HEK293 (cell line): ENCODE data around the gene KHSRP.

Experiments used
- CTCF ChIA-PET: fragments of 350-600 bp; formaldehyde crosslinking; extraction: SDS; loops from one replicate; lab custom pipeline; 2021; ENCODE audit warnings: antibody characterized with exemption; lab: Yijun Ruan, JAX
- POLR2A ChIA-PET: fragments of 300-600 bp; formaldehyde crosslinking; extraction: SDS; loops from one replicate; lab custom pipeline; 2020; ENCODE audit warnings: antibody characterized with exemption, inconsistent platforms; lab: Yijun Ruan, JAX
- H3K27ac ChIP-seq: fragments of 200-500 bp; sonication (Bioruptor generic); 2 replicates; pipeline ENCODE4 v1.5.1; 2014; ENCODE audit warnings: low read depth, low read length, control low read depth, inconsistent platforms; ENCODE audit errors: extremely low read depth
- H3K36me3 ChIP-seq, 2 experiments: fragments of 200-500 bp in 1 of 2; sonication (Bioruptor generic) in 1 of 2; 1 replicate in 1 of 2; 2 replicates in 1 of 2; pipeline ENCODE4 v1.5.1; 2014 to 2017; ENCODE audit warnings: inconsistent platforms in 2 of 2, low read length in 2 of 2; ENCODE audit not compliant: control insufficient read depth in 2 of 2, insufficient read depth in 1 of 2
- H3K4me1 ChIP-seq: fragments of 200-500 bp; sonication (Bioruptor generic); 2 replicates; pipeline ENCODE4 v1.5.1; 2014; ENCODE audit warnings: mild to moderate bottlenecking, low read length, inconsistent platforms; ENCODE audit not compliant: control insufficient read depth, insufficient read depth
- H3K4me3 ChIP-seq: 2 replicates; pipeline ENCODE4 v1.5.1; 2011; ENCODE audit warnings: low read depth, mild to moderate bottlenecking, control low read depth, low read length, moderate library complexity
- H3K9me3 ChIP-seq: fragments of 200-500 bp; sonication (Bioruptor generic); 2 replicates; pipeline ENCODE4 v1.5.1; 2014; ENCODE audit warnings: low read depth, low read length, inconsistent platforms; ENCODE audit not compliant: control insufficient read depth, insufficient read depth
- HOXD13 ChIP-seq: sonication (generic); formaldehyde crosslinking; IDR thresholded peaks from 2 replicates; pipeline ENCODE4 v1.8.0; 2022; ENCODE audit warnings: missing genetic modification reagents, borderline replicate concordance
- PBX3 ChIP-seq: sonication (generic); formaldehyde crosslinking; IDR thresholded peaks from 2 replicates; pipeline ENCODE4 v1.8.1; 2022; ENCODE audit warnings: mild to moderate bottlenecking, moderate library complexity, missing genetic modification reagents
- PRDM2 ChIP-seq: fragments of 450-650 bp; formaldehyde crosslinking; IDR thresholded peaks from 2 replicates; pipeline ENCODE4 v1.5.1; 2016; ENCODE audit warnings: missing biosample characterization, missing genetic modification characterization, borderline replicate concordance
- SCRT2 ChIP-seq: fragments of 450-650 bp; formaldehyde crosslinking; IDR thresholded peaks from 2 replicates; pipeline ENCODE4 v1.5.1; 2016; ENCODE audit warnings: missing biosample characterization, missing genetic modification characterization
- SP2 ChIP-seq: fragments of 450-650 bp; formaldehyde crosslinking; IDR thresholded peaks from 2 replicates; pipeline ENCODE4 v1.5.1; 2016; ENCODE audit warnings: missing biosample characterization, missing genetic modification characterization
- ZBTB17 ChIP-seq: fragments of 450-650 bp; formaldehyde crosslinking; IDR thresholded peaks from 2 replicates; pipeline ENCODE4 v1.5.1; 2016; ENCODE audit warnings: missing biosample characterization, missing genetic modification characterization
- ZBTB26 ChIP-seq: fragments of 450-650 bp; formaldehyde crosslinking; optimal IDR thresholded peaks from 2 replicates; pipeline ENCODE3; 2016; ENCODE audit warnings: missing biosample characterization, mild to moderate bottlenecking, missing genetic modification characterization
- ZBTB48 ChIP-seq: fragments of 450-650 bp; formaldehyde crosslinking; IDR thresholded peaks from 2 replicates; pipeline ENCODE4 v1.5.1; 2016; ENCODE audit warnings: missing biosample characterization, missing genetic modification characterization
- ZNF26 ChIP-seq: fragments of 450-650 bp; formaldehyde crosslinking; IDR thresholded peaks from 2 replicates; pipeline ENCODE4 v1.5.1; 2016; ENCODE audit warnings: missing biosample characterization, missing genetic modification characterization
- ZNF394 ChIP-seq: fragments of 450-650 bp; formaldehyde crosslinking; IDR thresholded peaks from 2 replicates; pipeline ENCODE4 v1.5.1; 2016; ENCODE audit warnings: missing biosample characterization, missing genetic modification characterization, mild to moderate bottlenecking, moderate library complexity, borderline replicate concordance
- ZNF398 ChIP-seq: fragments of 450-650 bp; formaldehyde crosslinking; IDR thresholded peaks from 2 replicates; pipeline ENCODE4 v1.5.1; 2017; ENCODE audit warnings: missing biosample characterization, missing genetic modification characterization
- ZNF488 ChIP-seq: fragments of 450-650 bp; formaldehyde crosslinking; IDR thresholded peaks from 2 replicates; pipeline ENCODE4 v1.5.1; 2016; ENCODE audit warnings: missing biosample characterization, missing genetic modification characterization
- ZNF600 ChIP-seq: fragments of 450-650 bp; formaldehyde crosslinking; IDR thresholded peaks from 2 replicates; pipeline ENCODE4 v1.5.1; 2016; ENCODE audit warnings: missing biosample characterization, missing genetic modification characterization
- ZNF76 ChIP-seq: fragments of 450-650 bp; formaldehyde crosslinking; IDR thresholded peaks from 2 replicates; pipeline ENCODE4; 2016; ENCODE audit warnings: low read depth, missing biosample characterization, missing genetic modification characterization, borderline replicate concordance
- TF ChIP-seq, protein P1 (sequence below): fragments of 450-650 bp; formaldehyde crosslinking; IDR thresholded peaks from 2 replicates; pipeline ENCODE4 v1.5.1; 2016; ENCODE audit warnings: missing biosample characterization, missing genetic modification characterization
- TF ChIP-seq, protein P2 (sequence below): fragments of 450-650 bp; formaldehyde crosslinking; IDR thresholded peaks from 2 replicates; pipeline ENCODE4 v1.5.1; 2016; ENCODE audit warnings: missing biosample characterization, missing genetic modification characterization
- TF ChIP-seq, protein P3 (sequence below): fragments of 450-650 bp; formaldehyde crosslinking; IDR thresholded peaks from 2 replicates; pipeline ENCODE4 v1.5.1; 2016; ENCODE audit warnings: missing biosample characterization, missing genetic modification characterization

The KHSRP gene

DNA sequence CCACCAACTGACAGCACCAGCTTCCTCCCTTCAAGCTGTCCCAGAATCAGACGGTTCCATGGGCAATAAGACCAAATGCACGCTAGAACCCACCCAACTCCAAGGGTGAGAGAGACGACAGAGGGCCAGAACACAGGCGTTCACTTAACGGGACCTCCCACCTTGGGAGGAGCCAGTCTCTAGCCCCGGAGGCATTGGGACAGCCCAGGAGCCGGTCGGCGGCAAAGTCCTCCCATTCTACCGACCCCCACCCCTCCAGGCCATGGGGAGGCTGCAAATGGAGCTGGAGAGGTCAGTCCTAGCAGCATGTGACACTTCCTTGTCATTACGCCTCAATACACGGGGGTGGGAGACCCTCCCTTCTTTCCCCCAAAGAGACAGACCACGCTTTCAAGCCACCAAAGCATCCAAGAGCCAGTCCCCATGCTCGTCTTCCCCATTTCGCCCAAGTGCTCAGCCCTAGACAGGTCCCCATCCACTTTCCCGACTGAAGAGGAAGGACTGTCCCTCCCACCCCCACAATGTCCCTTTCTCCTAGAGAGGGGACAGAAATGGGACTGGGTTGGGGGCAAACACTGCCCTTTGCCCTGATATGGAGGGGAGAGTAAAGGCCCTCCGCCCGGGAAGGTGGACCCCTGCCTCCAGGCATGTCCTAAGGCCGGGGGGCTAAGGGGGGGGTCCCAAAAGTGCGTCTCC, 964 bp downstream of the KHSRP start:
- Histone ChIP-seq H3K36me3 (peaks cover 10 to 48% of the 10 kb centered on the region in 2 experiments), H3K4me3 (peak overlapping the region; percentile 84), H3K9me3 (no peaks in the 10 kb centered on the region), H3K27ac (peak overlapping the region; percentile 79), H3K4me1 (peaks cover 7% of the 10 kb centered on the region)
- CTCF ChIA-PET = no interaction called here
- POLR2A ChIA-PET = interaction anchor here (0.6 to 1.5 kb wide), 4 partner anchors 36 to 107 kb away, joined by 3 to 7 read pairs (median 3); partner anchors contain the start of genes ALKBH7, SLC25A23 and TNFSF9
- TF ChIP-seq ZBTB26 (tag by site-specific recombination) (peak; percentile 21), ZNF26 (tag by site-specific recombination) (no peak), ZNF394 (tag by site-specific recombination) (no peak), ZNF76 (tag by site-specific recombination) (peak; percentile 19; the same call in 1 of the 2 replicates), ZNF398 (peak; percentile 70), ZBTB17 (no peak), SCRT2 (tag by site-specific recombination) (no peak), PRDM2 (tag by site-specific recombination) (no peak), SP2 (tag by site-specific recombination) (peak; percentile 86), PBX3 (CRISPR knock-in tag) (no peak), ZNF600 (tag by site-specific recombination) (0 out of 2 replicates have a peak, but pooled peaks have one; percentile 20), HOXD13 (no peak), ZBTB48 (peak; percentile 10; the same call in 1 of the 2 replicates), ZNF488 (tag by site-specific recombination) (no peak)
- TF ChIP-seq, protein P1, sequence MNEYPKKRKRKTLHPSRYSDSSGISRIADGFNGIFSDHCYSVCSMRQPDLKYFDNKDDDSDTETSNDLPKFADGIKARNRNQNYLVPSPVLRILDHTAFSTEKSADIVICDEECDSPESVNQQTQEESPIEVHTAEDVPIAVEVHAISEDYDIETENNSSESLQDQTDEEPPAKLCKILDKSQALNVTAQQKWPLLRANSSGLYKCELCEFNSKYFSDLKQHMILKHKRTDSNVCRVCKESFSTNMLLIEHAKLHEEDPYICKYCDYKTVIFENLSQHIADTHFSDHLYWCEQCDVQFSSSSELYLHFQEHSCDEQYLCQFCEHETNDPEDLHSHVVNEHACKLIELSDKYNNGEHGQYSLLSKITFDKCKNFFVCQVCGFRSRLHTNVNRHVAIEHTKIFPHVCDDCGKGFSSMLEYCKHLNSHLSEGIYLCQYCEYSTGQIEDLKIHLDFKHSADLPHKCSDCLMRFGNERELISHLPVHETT = no peak
- TF ChIP-seq, protein P2, sequence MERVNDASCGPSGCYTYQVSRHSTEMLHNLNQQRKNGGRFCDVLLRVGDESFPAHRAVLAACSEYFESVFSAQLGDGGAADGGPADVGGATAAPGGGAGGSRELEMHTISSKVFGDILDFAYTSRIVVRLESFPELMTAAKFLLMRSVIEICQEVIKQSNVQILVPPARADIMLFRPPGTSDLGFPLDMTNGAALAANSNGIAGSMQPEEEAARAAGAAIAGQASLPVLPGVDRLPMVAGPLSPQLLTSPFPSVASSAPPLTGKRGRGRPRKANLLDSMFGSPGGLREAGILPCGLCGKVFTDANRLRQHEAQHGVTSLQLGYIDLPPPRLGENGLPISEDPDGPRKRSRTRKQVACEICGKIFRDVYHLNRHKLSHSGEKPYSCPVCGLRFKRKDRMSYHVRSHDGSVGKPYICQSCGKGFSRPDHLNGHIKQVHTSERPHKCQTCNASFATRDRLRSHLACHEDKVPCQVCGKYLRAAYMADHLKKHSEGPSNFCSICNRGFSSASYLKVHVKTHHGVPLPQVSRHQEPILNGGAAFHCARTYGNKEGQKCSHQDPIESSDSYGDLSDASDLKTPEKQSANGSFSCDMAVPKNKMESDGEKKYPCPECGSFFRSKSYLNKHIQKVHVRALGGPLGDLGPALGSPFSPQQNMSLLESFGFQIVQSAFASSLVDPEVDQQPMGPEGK (tag by site-specific recombination) = peak; percentile 74
- TF ChIP-seq, protein P3, sequence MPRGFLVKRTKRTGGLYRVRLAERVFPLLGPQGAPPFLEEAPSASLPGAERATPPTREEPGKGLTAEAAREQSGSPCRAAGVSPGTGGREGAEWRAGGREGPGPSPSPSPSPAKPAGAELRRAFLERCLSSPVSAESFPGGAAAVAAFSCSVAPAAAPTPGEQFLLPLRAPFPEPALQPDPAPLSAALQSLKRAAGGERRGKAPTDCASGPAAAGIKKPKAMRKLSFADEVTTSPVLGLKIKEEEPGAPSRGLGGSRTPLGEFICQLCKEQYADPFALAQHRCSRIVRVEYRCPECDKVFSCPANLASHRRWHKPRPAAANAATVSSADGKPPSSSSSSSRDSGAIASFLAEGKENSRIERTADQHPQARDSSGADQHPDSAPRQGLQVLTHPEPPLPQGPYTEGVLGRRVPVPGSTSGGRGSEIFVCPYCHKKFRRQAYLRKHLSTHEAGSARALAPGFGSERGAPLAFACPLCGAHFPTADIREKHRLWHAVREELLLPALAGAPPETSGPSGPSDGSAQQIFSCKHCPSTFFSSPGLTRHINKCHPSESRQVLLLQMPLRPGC = no peak
